Osteoblast (primary cell): ENCODE measurements around the gene CLCA2. TPM values are rescaled to one million over a fixed set of nuclear protein-coding genes. Genes with fewer than 3 reads are reported as not detected.

ENCODE experiments used
- DNase-seq: peaks from one replicate; pipeline ENCODE4 v3.0.0; 2011; ENCODE audit warnings: low spot score, mixed read lengths; ENCODE audit not compliant: insufficient read length; ENCODE audit errors: missing footprints
- H2AFZ ChIP-seq: 2 replicates; pipeline ENCODE4 v1.6.0; 2011; ENCODE audit warnings: mild to moderate bottlenecking, low read length
- H3K27ac ChIP-seq: 2 replicates; pipeline ENCODE4 v1.5.1; 2011; ENCODE audit warnings: mild to moderate bottlenecking, low read depth, low read length, moderate library complexity
- H3K27me3 ChIP-seq: 2 replicates; pipeline ENCODE4 v1.6.0; 2012; ENCODE audit warnings: mild to moderate bottlenecking, control low read depth, inconsistent platforms, low read length, moderate library complexity; ENCODE audit not compliant: insufficient read depth
- H3K36me3 ChIP-seq: 2 replicates; pipeline ENCODE4 v1.5.1; 2011; ENCODE audit warnings: mild to moderate bottlenecking, low read length, control low read depth, moderate library complexity; ENCODE audit not compliant: insufficient read depth
- H3K4me1 ChIP-seq: 2 replicates; pipeline ENCODE4 v1.5.1; 2011; ENCODE audit warnings: mild to moderate bottlenecking, low read length, control low read depth, moderate library complexity; ENCODE audit not compliant: insufficient read depth
- H3K4me2 ChIP-seq: 2 replicates; pipeline ENCODE4 v1.6.0; 2011; ENCODE audit warnings: mild to moderate bottlenecking, low read length; ENCODE audit not compliant: insufficient read depth
- H3K4me3 ChIP-seq: fragments of 200-600 bp; sonication (generic); 3 replicates; pipeline ENCODE4 v1.5.1; 2012; ENCODE audit warnings: mild to moderate bottlenecking, low read length, inconsistent platforms; ENCODE audit not compliant: insufficient read depth
- H3K79me2 ChIP-seq: 2 replicates; pipeline ENCODE4 v1.6.0; 2012; ENCODE audit warnings: mild to moderate bottlenecking, low read length, control low read depth, inconsistent platforms; ENCODE audit not compliant: insufficient read depth
- H3K9me3 ChIP-seq: 2 replicates; pipeline ENCODE4 v1.5.1; 2011; ENCODE audit warnings: low read depth, low read length, control low read depth
- H4K20me1 ChIP-seq: 2 replicates; pipeline ENCODE4 v1.6.0; 2012; ENCODE audit warnings: mild to moderate bottlenecking, low read length, control low read depth; ENCODE audit not compliant: insufficient read depth
- CTCF ChIP-seq: IDR thresholded peaks from 2 replicates; pipeline ENCODE4 v1.5.1; 2011; ENCODE audit warnings: mild to moderate bottlenecking, low read depth, low read length, moderate library complexity; ENCODE audit errors: extremely low read depth
- total RNA-seq: library from RNA; depleted of rRNA; stranded (reverse); fragments of >200 nt; gene quantifications from 2 replicates; pipeline ENCODE4 v1.2.3, GENCODE V29; 2012

The CLCA2 gene
- total RNA-seq, 1 donor: 2.2 TPM

DNA sequence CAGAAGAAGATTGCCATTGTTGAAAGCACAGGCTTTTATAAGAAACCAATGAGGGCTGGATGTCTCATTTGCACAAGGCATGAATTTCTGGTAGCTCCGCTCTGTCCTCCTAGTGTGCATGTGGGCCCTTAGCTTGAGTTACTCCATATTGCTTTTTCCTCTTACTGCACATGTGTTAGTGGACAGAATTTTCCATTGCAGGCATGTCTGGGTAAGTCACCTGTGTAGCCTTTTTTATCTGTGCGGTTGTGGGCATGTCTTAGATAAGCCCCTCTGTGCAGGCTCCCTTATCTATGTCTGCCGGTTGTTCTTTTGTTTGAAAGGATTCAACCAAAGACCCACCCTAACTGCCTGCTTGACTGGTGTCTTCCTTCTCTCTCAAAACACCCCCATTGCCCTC lies 37.5 kb downstream of the CLCA2 start:
- no peaks in the 10 kb centered on the region for H4K20me1 ChIP-seq
- no peak overlapping the region for H3K4me2 ChIP-seq
- H3K4me3 ChIP-seq: no peak overlapping the region
- TF ChIP-seq CTCF: no peak
- no peaks in the 10 kb centered on the region for H3K79me2 ChIP-seq
- no peaks in the 10 kb centered on the region for H3K4me1 ChIP-seq
- H3K36me3 ChIP-seq: no peaks in the 10 kb centered on the region
- no peak overlapping the region for H2AFZ ChIP-seq
- H3K27ac ChIP-seq: no peak overlapping the region
- H3K27me3 ChIP-seq: peaks cover 2% of the 10 kb centered on the region
- no peak for DNase-seq
- no peaks in the 10 kb centered on the region for H3K9me3 ChIP-seq

GRCh38 chr1:86464819-86465218 lies 40.8 kb downstream of the CLCA2 start:
- H3K4me3 ChIP-seq: no peak overlapping the region
- peaks cover 6% of the 10 kb centered on the region for H3K4me1 ChIP-seq
- H3K9me3 ChIP-seq: no peaks in the 10 kb centered on the region

DNA sequence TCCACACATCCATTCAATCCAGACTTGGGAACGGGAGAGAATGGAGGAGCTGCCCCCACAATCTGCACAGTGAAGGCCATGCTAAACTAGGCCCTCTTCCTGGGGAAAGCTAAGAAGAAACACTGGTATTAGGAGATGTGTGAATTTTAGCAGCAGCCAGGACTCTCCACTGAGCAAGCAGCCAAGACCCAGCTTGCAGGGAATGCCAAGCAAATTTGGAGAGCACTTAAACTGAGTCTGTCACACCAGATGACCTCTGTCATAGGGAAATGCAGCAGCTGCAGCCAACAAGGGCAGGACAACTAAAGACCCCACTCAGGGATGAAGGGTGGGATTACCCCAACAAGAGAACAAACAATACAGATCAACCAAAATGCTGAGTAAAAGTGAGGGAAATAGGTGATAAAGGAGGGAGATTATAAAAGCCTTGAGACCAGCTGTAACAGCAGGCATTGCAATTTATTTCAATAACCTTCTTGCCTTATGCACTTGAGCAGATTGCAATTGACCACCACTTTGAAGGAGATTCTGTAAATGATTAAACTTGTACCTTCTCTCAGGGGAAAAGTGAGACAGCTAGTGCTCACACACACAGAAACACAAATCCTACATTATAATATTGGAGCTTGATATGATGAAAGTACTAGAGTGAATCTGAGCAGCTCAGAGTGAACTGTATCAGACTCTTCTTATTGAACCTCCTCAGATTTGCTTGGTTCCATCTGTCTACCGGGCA lies 42.3 kb downstream of the CLCA2 start:
- Histone ChIP-seq H3K9me3 (no peaks in the 10 kb centered on the region), H3K4me3 (no peak overlapping the region), H2AFZ (peak overlapping the region; percentile 47), H3K79me2 (no peaks in the 10 kb centered on the region), H4K20me1 (no peaks in the 10 kb centered on the region), H3K27me3 (no peaks in the 10 kb centered on the region), H3K4me2 (no peak overlapping the region), H3K36me3 (no peaks in the 10 kb centered on the region), H3K4me1 (peaks cover 6% of the 10 kb centered on the region), H3K27ac (no peak overlapping the region)
- no peak for DNase-seq
- no peak for TF ChIP-seq CTCF

More at GRCh38 chr1:86464819-86465218, 40.8 kb downstream of the CLCA2 start:
- no peak overlapping the region for H2AFZ ChIP-seq
- no peaks in the 10 kb centered on the region for H4K20me1 ChIP-seq
- no peak overlapping the region for H3K27ac ChIP-seq
- no peak for DNase-seq
- no peaks in the 10 kb centered on the region for H3K27me3 ChIP-seq
- H3K79me2 ChIP-seq: no peaks in the 10 kb centered on the region
- no peak overlapping the region for H3K4me2 ChIP-seq
- no peaks in the 10 kb centered on the region for H3K36me3 ChIP-seq
- TF ChIP-seq CTCF: no peak

DNA sequence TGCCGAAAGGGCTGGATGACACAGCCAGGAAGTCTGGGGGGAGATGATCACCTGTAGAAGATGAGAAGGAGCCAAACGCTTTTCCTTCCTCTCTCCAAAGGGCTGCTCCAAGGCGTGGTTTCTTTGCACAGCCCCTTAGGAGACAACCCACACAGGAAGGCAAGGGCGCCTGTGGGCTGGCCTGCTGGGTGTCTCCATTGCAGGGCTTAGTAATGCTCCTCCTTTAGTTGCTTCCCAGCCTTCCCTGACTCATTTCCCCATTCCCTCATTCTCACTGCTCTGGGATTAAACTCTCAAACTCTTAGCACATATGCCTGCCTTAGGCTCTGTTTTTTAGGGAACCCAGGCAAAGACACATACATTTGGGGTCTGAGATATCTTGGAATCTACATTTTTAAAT lies 43.0 kb downstream of the CLCA2 start:
- Histone ChIP-seq H3K4me3 (no peak overlapping the region), H2AFZ (peak overlapping the region; percentile 47), H3K4me2 (no peak overlapping the region), H3K4me1 (peaks cover 6% of the 10 kb centered on the region), H3K27me3 (no peaks in the 10 kb centered on the region), H3K27ac (no peak overlapping the region), H3K36me3 (no peaks in the 10 kb centered on the region), H3K79me2 (no peaks in the 10 kb centered on the region), H3K9me3 (no peaks in the 10 kb centered on the region), H4K20me1 (no peaks in the 10 kb centered on the region)
- TF ChIP-seq CTCF: no peak
- peak; percentile 37 for DNase-seq
